Activated T-helper 2 cell treated with anti-CD3 and anti-CD28 coated beads, Interferon-gamma antibody, Interleukin-2, Interleukin-4, amounts not matched to agents 10 μg/mL and 5 μg/mL and 100 μg/mL, durations not matched to agents 14 hours and 24 hours and 36 hours (primary cell): ENCODE measurements around the gene CGB7. TPM values are rescaled to one million over a fixed set of nuclear protein-coding genes. Genes with fewer than 3 reads are reported as not detected.
"Not testable (repeated sequence)": the region's sequence is repeated elsewhere in the genome, so short reads cannot be mapped to it uniquely, and the experiment has no call there.

ENCODE experiments used
- DNase-seq: peaks from one replicate; pipeline ENCODE4 v3.0.0; 2021; ENCODE audit warnings: low spot score
- H3K27ac Mint-ChIP-seq: one replicate; pipeline ENCODE4 v1.8.0; 2021; ENCODE audit warnings: mixed read lengths
- H3K27me3 Mint-ChIP-seq: one replicate; pipeline ENCODE4 v1.8.0; 2021; ENCODE audit warnings: low read depth, mixed read lengths
- H3K36me3 Mint-ChIP-seq: one replicate; pipeline ENCODE4 v1.8.0; 2021; ENCODE audit warnings: low read depth, mixed read lengths
- H3K4me1 Mint-ChIP-seq: one replicate; pipeline ENCODE4 v1.8.0; 2021; ENCODE audit warnings: low read depth, mixed read lengths
- H3K4me3 Mint-ChIP-seq: one replicate; pipeline ENCODE4 v1.8.0; 2021; ENCODE audit warnings: low read depth, mild to moderate bottlenecking, moderate library complexity, mixed read lengths
- H3K9me3 Mint-ChIP-seq: one replicate; pipeline ENCODE4 v1.8.0; 2021; ENCODE audit warnings: mixed read lengths
- intact Hi-C: fragments of 100-400 bp; cut with micrococcal nuclease; formaldehyde crosslinking; loops from one replicate; pipeline ENCODE4 v1.15.1; 2023
- total RNA-seq: library from RNA; stranded (reverse); gene quantifications from 2 replicates; pipeline ENCODE4 v1.2.3, GENCODE V29; 2022

CGB7 gene
- total RNA-seq, 1 donor from 2014 or later, result not detected

GRCh38 chr19:49024233-49024632 is 33.3 kb downstream of the CGB7 start, which contains the start of gene CGB3:
TSS of gene CGB3 (minus strand) at chr19:49024333. CDS start at chr19:49023971, 362 bp downstream.
- DNase-seq, intact Hi-C loops, H3K27ac Mint-ChIP-seq, H3K9me3 Mint-ChIP-seq, H3K4me3 Mint-ChIP-seq, H3K27me3 Mint-ChIP-seq, H3K36me3 Mint-ChIP-seq: not testable (repeated sequence)
- peaks cover 10% of the 10 kb centered on the region for H3K4me1 Mint-ChIP-seq

GRCh38 chr19:49022116-49022515 is 35.4 kb downstream of the CGB7 start:
- no peak for DNase-seq
- no peak overlapping the region for H3K4me3 Mint-ChIP-seq
- no peak overlapping the region for H3K27ac Mint-ChIP-seq
- H3K9me3 Mint-ChIP-seq, result no peaks in the 10 kb centered on the region
- no peaks in the 10 kb centered on the region for H3K36me3 Mint-ChIP-seq
- H3K27me3 Mint-ChIP-seq, result peaks cover 10% of the 10 kb centered on the region
- H3K4me1 Mint-ChIP-seq, result peaks cover 20% of the 10 kb centered on the region
- intact Hi-C loops, result no loop called here

DNA sequence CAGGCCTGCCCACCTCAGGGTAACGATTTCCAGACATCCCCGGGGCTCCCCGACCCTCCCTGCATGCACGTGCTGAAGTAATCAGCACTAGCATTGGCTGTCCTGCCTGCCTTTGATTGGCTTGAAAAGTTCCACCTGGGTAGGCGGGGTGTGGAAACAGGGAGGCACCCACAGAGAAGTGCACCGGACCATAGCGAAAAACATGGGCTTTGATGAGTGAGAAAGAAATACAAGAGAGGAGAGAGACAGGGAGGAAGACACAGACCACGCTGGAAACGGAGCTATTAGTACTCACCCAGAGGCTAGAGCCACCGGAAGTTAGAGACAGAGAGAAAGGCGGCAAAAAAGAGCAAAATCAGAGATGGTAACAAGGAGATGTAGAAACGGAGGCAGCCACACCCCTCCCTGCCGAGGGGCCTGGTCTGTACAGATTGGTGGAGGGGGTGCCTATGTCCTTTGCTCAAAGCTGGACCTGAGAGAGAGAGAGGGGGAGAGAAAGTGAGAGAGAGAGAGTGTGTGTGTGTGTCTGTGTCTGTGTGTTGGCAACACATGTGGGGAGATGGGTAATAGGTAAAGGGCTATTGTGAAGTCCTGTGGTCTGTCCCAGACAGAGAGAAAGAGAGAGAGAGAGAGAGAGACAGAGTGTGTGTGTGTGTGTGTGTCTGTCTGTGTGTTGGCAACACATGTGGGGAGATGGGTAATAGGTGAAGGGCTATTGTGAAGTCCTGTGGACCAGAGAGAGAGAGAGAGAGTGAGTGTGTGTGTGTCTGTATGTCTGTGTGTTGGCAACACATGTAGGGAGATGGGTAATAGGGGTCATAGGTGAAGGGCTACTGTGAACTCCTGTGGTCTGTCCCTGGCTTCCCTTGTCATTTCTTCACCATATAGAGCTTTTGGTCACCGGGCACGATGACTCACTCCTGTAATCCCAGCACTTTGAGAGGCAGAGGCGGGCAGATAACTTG is 36.3 kb downstream of the CGB7 start:
- H3K9me3 Mint-ChIP-seq, result no peaks in the 10 kb centered on the region
- no peak overlapping the region for H3K27ac Mint-ChIP-seq
- peaks cover 10% of the 10 kb centered on the region for H3K27me3 Mint-ChIP-seq
- H3K4me1 Mint-ChIP-seq, result peaks cover 20% of the 10 kb centered on the region
- peaks cover 3% of the 10 kb centered on the region for H3K36me3 Mint-ChIP-seq
- H3K4me3 Mint-ChIP-seq, result no peak overlapping the region
- DNase-seq, result no peak
- intact Hi-C loops, result no loop called here

DNA sequence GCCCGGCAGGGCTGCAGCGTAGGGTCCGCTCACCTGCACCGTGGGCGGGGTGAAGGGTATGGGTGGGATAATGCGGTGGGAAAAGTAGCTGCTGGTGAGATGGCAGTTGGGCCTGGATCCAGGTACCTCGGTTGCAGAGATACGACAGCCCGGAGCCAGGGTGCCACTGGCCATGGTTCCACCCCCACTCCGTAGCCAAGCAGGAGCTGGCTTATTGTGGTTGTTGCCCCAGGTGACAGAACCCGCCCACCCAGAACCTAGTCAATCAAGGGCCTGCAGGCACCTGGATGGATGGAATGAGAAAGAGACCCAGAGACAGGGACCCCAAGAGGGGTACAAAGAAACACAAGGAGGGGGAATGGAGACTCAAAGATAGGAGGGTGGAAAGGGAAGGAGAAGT is 37.2 kb downstream of the CGB7 start:
- Mint-ChIP-seq H3K4me1 (peaks cover 20% of the 10 kb centered on the region), H3K36me3 (peaks cover 9% of the 10 kb centered on the region), H3K4me3 (no peak overlapping the region), H3K27ac (no peak overlapping the region), H3K27me3 (peaks cover 10% of the 10 kb centered on the region), H3K9me3 (no peaks in the 10 kb centered on the region)
- DNase-seq, result no peak
- intact Hi-C loops, result no loop called here

GRCh38 chr19:49019242-49019932 is 38.2 kb downstream of the CGB7 start:
- no peak overlapping the region for H3K27ac Mint-ChIP-seq
- peaks cover 20% of the 10 kb centered on the region for H3K4me1 Mint-ChIP-seq
- intact Hi-C loops, result no loop called here
- H3K9me3 Mint-ChIP-seq, result no peaks in the 10 kb centered on the region
- peaks cover 15% of the 10 kb centered on the region for H3K36me3 Mint-ChIP-seq
- H3K27me3 Mint-ChIP-seq, result peaks cover 10% of the 10 kb centered on the region
- H3K4me3 Mint-ChIP-seq, result peak overlapping the region; percentile 85
- peak; percentile 50 for DNase-seq

GRCh38 chr19:49018388-49019241 is 38.9 kb downstream of the CGB7 start:
- Mint-ChIP-seq H3K4me1 (peaks cover 20% of the 10 kb centered on the region), H3K4me3 (peak overlapping the region; percentile 85), H3K27me3 (peaks cover 10% of the 10 kb centered on the region), H3K36me3 (peaks cover 21% of the 10 kb centered on the region)
- intact Hi-C loops, H3K27ac Mint-ChIP-seq, DNase-seq, H3K9me3 Mint-ChIP-seq: not testable (repeated sequence)

DNA sequence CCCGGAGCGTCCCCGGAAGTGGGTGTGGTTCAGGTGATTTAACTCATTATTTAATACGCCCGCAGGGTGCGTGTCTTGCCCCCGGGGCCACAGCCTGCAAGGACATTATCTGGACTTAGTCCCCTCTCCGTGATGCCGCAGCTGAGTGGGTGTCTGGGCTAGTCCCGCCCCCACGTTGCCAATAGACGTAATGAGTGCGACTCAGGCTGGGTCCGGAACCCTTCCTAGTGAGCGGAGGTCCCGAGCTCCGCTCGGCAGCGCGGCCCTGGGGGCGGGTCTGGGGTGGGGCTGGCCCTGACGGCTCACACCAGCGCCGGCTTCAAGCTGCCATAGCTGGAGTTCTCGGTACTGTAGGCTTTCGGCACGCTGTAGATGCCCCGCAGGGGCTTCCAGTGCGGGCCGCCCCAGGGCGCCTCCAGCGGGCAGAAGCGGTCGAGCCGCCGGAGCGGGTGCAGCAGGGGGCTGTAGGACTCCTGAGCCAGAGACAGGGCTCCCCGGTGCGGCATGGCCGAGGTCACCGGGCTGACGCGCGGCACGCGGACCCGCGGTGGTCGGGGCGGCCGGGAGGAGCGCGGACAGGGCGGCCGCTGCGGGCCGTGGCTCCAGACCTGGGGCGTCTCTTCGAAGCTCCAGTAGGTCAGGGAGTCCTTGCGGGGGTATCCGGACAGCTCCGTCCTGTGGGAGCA is 39.7 kb downstream of the CGB7 start:
- Mint-ChIP-seq H3K36me3 (peaks cover 21% of the 10 kb centered on the region), H3K4me1 (peaks cover 20% of the 10 kb centered on the region), H3K4me3 (peak overlapping the region; percentile 85), H3K9me3 (no peaks in the 10 kb centered on the region), H3K27me3 (peaks cover 10% of the 10 kb centered on the region), H3K27ac (no peak overlapping the region)
- DNase-seq, result peak; percentile 48
- intact Hi-C loops, result no loop called here

GRCh38 chr19:49017041-49017665 is 40.4 kb downstream of the CGB7 start, which contains the start of gene LHB:
TSS of gene LHB (minus strand) at chr19:49017091. CDS start at chr19:49017081, 10 bp downstream.
- Mint-ChIP-seq H3K4me1 (peaks cover 20% of the 10 kb centered on the region), H3K27ac (no peak within 1 kb of the TSS), H3K27me3 (peaks cover 10% of the 10 kb centered on the region), H3K36me3 (peaks cover 21% of the 10 kb centered on the region), H3K9me3 (no peaks in the 10 kb centered on the region), H3K4me3 (peak within 1 kb of the TSS; percentile 21)
- DNase-seq, result no peak
- intact Hi-C loops, result no loop called here

GRCh38 chr19:49016067-49016839 is 41.3 kb downstream of the CGB7 start:
- Mint-ChIP-seq H3K27ac (no peak overlapping the region), H3K9me3 (no peaks in the 10 kb centered on the region), H3K36me3 (peaks cover 24% of the 10 kb centered on the region), H3K4me1 (peaks cover 16% of the 10 kb centered on the region), H3K4me3 (no peak overlapping the region), H3K27me3 (peaks cover 8% of the 10 kb centered on the region)
- intact Hi-C loops, result no loop called here
- DNase-seq, result no peak

GRCh38 chr19:49014870-49015255 is 42.7 kb downstream of the CGB7 start:
- H3K27ac Mint-ChIP-seq, result no peak overlapping the region
- DNase-seq, result no peak
- intact Hi-C loops, result no loop called here
- H3K36me3 Mint-ChIP-seq, result peaks cover 35% of the 10 kb centered on the region
- H3K4me3 Mint-ChIP-seq, result no peak overlapping the region
- peaks cover 11% of the 10 kb centered on the region for H3K4me1 Mint-ChIP-seq
- H3K9me3 Mint-ChIP-seq, result no peaks in the 10 kb centered on the region
- H3K27me3 Mint-ChIP-seq, result peaks cover 8% of the 10 kb centered on the region
